Forelimb muscle (tissue), 1 donor: ENCODE results near the gene ZMIZ1. TPM values are rescaled to one million over a fixed set of nuclear protein-coding genes. Genes with fewer than 3 reads are reported as not detected.
"Not testable (repeated sequence)": the region's sequence is repeated elsewhere in the genome, so short reads cannot be mapped to it uniquely, and the experiment has no call there.

Source experiments
- DNase-seq: peaks from one replicate; pipeline ENCODE4 v3.0.0-alpha.2; 2013; ENCODE audit warnings: low read depth
- polyA plus RNA-seq: library from polyadenylated mRNA; unstranded; fragments of 120-200 nt; gene quantifications from one replicate; pipeline ENCODE4 v1.2.1, GENCODE V29; 2013; ENCODE audit not compliant: insufficient read length

Gene ZMIZ1
- polyA plus RNA-seq, 1 donor, result 29.8 TPM

- DNase-seq, result no peak
Measured at GRCh38 chr10:79320820-79321493, 252.2 kb downstream of the ZMIZ1 start.

- DNase-seq, result no peak
Measured at GRCh38 chr10:79321494-79321882, 252.7 kb downstream of the ZMIZ1 start.

- DNase-seq, result no peak
Measured at GRCh38 chr10:79321951-79322350, 253.2 kb downstream of the ZMIZ1 start.

GRCh38 chr10:79322616-79323543, 254.1 kb downstream of the ZMIZ1 start:
- DNase-seq, result no peak

- DNase-seq, result no peak
Measured at GRCh38 chr10:79323602-79324001, 254.8 kb downstream of the ZMIZ1 start.

GRCh38 chr10:79324032-79324695, 255.4 kb downstream of the ZMIZ1 start:
- no peak for DNase-seq

- no peak for DNase-seq
Measured at GRCh38 chr10:79326361-79327089, 257.8 kb downstream of the ZMIZ1 start.

GRCh38 chr10:79327090-79327457, 258.3 kb downstream of the ZMIZ1 start:
- no peak for DNase-seq

- DNase-seq, result no peak
Measured at GRCh38 chr10:79328147-79328701, 259.5 kb downstream of the ZMIZ1 start.

- DNase-seq, result no peak
Measured at GRCh38 chr10:79328737-79329504, 260.2 kb downstream of the ZMIZ1 start.

GRCh38 chr10:79329529-79329928, 260.8 kb downstream of the ZMIZ1 start:
- no peak for DNase-seq

- no peak for DNase-seq
Measured at GRCh38 chr10:79331226-79331625, 262.5 kb downstream of the ZMIZ1 start.

GRCh38 chr10:79331709-79332108, 262.9 kb downstream of the ZMIZ1 start:
- no peak for DNase-seq

GRCh38 chr10:79332610-79333315, 264.0 kb downstream of the ZMIZ1 start:
- not testable (repeated sequence) for DNase-seq

- DNase-seq, result no peak
Measured at GRCh38 chr10:79333513-79333912, 264.7 kb downstream of the ZMIZ1 start.

- no peak for DNase-seq
Measured at GRCh38 chr10:79334573-79334972, 265.8 kb downstream of the ZMIZ1 start.

- no peak for DNase-seq
Measured at GRCh38 chr10:79335094-79335469, 266.3 kb downstream of the ZMIZ1 start.

GRCh38 chr10:79335470-79336235, 266.9 kb downstream of the ZMIZ1 start:
- DNase-seq, result no peak

GRCh38 chr10:79336276-79336675, 267.5 kb downstream of the ZMIZ1 start:
- no peak for DNase-seq
